ENCODE measurements around the gene GABRG3.

GABRG3 gene

DNA sequence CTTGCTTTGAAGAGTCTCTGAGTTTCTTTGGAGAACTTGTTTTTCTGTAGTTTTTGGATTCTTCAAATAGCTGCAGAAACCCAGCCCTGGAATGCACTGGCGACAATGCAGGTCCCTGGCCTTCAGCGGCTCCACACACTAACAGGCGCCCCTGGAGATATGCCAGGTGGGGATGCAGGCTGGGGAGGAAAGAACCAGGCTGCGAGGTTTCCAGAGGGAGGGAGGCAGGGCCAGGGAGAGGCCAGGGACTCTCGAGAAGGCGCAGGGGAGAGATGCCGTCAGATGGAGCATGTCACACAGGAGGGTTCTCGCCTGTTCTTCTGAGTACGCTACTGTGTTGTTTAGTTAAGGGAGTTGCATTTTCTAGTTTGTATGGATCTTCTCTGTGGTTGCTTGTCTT, 283.1 kb downstream of the GABRG3 start:
- no peak for DNase-seq

DNA sequence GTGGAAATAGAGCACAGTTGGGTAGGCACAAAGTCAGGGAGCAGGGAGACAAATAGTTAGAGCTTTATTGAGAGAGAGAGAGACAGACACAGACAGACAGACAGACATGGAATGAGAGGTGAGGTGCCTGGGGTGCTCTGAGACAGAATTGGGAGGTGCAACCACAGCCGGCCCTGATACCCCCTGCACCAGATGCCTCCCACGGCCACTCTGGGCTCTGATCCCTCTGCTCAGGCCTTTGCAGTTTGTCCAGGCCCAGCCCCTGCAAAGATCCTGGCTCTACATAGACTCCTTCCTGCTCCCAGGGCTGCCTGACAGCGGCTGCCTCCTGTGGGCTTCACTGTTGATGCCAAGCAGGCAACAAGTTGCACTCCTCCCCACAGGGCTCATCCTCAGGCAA, 283.8 kb downstream of the GABRG3 start:
- no peak for DNase-seq

DNA sequence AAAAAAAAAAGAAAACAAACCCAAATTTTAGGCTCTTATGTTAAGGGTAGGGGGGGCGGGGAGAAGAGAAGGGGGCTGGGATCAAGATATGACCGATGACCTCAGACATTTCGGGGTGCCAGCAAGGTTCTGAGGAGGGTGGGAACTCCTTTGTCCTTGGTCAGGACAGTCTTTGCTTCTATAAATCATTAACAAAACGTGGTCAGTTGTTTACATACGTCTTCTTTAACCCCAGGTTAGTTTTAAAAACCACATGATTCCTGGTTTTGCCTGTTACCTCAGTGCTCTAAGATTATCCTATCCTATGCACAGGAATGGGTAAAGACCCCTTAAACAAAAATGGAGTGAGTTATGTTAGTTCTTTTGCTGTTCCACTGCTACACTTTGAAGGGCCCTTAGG, 285.5 kb downstream of the GABRG3 start:
- DNase-seq: no peak

DNA sequence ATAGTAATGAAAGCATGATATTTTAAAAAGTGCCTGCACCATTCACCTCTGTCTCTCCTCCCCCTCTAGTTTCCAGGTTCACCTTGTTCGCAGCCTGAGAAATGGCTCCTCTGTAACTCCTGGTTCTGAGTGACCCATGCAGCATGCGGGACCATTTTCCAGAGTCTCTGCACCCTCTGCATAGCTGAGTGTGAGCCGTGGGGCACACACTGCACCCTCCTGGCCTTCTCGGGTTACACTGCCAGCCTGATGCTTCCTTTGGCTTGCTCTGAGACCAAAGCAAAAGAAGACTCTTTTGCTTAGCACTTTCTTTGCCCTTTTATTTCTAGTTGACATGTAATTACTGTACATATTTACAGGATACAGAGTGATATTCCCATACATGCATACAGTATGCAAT, 287.3 kb downstream of the GABRG3 start:
- no peak for DNase-seq

DNA sequence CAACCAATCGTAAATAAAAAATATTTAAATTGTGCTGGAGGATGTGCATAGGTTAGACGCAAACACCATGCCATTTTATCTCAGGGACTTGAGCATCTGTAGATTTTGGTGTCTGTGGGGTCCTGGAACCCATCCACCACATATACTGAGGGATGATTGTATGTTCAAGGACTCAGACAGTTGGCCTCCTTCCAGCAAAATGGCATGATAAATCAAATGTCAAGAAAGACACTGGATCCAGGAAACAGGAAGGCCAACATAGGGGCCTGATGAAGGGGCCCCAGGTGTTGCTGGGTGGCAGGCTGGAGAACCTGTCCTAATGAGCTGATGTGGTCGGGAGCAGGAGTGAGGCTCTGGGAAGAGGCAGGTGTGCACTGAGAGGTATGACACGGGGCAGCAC, 289.5 kb downstream of the GABRG3 start:
- no peak for DNase-seq

DNA sequence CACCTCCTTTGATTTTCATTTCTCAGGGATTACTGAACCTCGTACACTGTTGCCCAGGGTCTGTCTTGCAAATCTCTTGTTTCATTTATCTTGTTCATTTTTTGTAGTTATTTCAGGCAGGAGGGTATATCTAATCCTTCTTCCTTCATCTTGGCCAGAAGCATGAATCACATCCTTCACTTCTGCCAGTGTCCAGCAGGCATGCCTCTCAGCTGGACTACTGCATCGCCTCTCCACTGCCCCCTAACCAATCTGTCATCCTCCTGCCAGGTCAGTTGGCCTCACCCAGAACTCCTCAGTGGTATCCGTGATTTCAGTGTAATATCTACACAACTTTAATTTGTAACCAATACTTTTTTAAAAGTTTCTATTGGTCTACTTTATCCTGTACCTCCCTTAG, 297.9 kb downstream of the GABRG3 start:
- DNase-seq: no peak

DNA sequence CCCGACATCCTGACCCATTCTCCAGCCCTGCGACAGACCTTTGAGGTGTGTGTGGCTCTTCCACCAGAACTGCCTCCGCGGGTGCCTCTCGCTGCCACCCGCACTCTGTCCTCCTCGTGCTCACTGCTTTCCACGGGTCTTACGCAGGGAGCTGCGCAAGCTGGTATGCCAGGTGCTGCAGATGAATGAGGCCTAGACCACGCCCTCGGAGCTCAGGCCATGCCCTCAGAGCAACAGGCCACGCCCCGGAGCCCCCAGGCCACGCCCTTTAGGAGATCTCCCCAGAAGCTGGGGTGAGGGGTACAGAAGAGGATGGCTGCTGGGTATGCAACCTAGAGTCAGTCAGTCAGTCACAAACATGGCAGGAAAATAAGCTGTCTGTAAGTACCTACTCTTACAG, 300.3 kb downstream of the GABRG3 start:
- DNase-seq: no peak

DNA sequence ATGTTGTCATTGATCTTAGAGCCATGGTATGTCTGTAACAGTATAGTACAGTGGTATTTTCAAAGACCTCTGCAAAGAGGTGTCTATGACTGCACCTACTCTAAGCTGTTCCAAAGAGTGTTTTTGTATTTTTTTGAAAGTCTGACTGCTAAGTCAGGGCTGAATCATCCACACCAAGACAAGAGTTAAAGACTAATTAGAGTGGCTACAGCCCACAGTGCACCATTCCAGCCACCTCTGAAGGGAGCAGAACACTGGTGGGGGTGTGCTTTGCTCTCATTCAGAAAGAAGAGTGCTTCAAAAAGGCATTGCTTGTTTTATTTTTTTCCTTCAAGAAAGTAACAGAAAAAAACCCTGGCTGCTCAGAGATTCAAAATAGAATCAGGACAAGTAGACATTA, 301.4 kb downstream of the GABRG3 start:
- DNase-seq: no peak

DNA sequence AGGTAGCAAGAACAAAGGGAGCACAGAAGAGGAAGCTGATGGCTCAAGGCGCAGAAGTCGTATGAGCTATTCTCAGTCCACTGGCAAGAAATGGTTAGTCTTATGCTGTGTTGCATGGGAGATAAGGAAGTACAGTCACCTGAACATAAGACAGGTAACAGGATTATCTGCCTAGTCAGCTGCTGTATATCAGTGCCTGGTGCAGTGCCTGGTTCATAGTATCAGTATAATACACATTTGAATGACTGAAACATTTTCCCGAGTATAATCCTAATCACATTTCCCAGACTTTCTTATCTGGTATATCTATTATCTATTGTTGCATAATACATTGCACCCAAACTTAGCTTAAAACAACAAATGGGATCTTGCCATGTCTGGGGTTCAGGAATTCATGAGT, 302.5 kb downstream of the GABRG3 start:
- no peak for DNase-seq

DNA sequence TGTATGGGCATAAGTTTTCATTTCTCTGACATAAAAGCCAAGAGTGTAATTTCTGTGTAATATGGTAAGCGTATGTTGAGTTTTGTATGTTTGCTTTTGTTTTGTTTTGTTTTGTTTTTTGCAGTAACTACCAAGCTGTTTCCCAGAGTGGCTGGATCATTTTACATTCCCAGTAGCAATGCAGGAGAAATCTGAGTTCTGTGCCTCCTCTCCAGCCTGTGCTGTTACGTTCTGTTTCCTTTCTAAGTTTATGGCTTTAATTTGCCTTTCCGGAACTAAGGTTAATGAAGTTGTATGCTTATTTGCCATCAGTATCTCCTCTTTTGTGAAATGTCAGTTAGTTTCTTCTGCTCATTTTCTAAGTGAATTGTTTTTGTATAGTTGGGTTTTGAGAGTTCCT, 307.8 kb downstream of the GABRG3 start:
- no peak for DNase-seq

DNA sequence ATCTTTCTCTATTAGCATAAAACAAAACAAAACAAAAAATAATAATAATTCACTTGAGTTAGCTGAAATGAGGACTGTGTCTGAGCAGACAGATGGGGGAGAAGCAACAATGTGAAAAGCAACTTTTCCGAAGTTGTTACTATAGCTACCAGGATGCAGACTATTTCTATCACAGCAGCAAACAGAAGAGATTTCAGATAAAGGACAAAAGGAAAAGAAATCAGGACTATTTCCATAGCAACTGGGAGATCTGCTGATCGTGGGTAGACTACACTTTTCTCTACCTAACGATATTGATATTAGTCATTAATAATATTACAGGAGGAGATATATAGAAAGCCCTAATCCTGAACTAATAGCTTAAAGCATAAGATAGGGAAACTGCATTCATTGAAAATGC, 321.7 kb downstream of the GABRG3 start:
- no peak for DNase-seq

DNA sequence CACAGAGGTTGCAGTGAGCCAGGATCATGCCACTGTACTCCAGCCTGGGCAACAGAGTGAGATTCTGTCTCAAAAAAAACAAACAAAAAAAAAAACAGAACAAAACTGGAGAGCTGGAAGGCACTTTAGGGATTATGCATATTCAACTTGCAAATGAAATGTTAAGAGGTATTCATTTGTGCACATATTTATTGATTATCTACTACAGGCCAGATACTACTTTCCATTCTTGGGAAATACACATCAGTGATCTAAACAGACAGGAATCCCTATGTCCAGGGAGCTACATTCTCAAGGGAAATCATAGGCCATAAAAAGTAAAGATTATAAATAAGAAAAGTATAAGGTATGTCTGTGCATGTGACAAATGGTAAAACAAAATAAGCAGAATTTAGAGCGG, 322.6 kb downstream of the GABRG3 start:
- no peak for DNase-seq

DNA sequence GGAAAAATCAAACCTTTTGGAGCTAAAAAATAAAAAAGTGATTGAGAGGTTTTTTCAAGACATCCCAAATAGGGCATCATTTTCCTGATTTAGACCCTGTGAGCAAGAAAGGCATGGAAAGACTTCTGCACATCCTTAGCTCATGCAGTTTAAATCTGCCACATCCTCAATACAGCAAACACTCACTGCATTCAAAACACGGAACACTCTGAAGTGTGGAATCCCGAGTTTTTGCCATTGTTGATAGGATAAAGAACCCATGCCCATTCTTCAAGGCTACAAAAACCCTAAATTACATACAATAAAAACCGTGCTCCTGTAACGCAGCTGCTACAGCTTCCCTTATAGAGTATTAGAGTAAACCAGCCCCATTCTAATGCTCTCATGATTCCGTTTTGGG, 346.8 kb downstream of the GABRG3 start:
- DNase-seq: no peak

DNA sequence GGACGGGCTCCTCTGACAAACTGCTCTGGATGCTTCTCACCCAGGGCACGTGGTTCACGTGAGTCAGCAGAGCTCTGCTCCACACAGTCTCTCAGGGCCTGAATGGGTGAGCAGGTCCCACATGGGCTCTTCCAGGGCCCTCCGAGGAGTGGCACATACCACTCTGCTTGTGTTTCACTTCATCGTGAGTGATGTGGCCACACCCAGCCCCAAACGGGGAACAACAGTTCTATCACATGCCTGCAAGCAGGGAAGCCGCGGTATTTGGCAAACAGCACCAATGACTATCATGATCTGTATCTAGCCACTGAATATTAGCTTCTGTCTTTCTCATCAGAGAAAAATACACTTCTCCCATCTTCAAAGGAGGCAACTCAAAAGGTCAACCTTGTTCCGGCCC, 352.8 kb downstream of the GABRG3 start:
- DNase-seq: no peak

DNA sequence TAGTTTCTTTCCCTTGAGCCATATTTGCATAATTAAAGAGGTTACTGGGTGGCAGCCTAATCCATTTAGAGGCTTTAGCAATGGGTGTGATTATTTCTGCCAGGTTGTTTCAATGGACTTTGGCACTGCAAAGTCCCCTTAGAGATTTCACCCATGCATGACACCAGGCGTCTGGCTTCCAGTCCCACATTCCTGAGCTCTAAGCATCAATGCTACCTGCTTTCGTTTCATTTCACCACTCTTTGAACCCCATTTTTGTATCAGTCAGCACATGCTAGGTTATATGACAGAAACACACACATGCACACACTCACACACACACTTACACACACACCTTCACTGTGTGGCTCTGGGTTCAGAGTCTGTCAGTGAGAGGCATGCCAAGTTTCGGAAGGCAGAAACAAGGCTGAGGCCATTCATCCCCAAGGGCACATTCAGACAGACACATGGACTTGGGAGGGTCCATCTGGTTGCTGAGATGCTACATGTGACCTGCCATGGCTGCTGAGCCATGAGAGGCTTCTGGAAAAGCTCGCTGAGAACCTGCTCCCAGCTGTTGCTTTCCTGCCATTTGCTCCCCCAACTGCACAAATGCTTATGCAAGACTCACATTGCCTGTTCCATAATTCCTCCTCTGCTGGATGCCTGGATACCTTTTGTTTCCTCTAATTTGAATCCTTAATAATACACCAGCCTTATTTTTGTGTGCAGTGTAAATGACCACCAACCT, 354.1 kb downstream of the GABRG3 start:
- DNase-seq: no peak

DNA sequence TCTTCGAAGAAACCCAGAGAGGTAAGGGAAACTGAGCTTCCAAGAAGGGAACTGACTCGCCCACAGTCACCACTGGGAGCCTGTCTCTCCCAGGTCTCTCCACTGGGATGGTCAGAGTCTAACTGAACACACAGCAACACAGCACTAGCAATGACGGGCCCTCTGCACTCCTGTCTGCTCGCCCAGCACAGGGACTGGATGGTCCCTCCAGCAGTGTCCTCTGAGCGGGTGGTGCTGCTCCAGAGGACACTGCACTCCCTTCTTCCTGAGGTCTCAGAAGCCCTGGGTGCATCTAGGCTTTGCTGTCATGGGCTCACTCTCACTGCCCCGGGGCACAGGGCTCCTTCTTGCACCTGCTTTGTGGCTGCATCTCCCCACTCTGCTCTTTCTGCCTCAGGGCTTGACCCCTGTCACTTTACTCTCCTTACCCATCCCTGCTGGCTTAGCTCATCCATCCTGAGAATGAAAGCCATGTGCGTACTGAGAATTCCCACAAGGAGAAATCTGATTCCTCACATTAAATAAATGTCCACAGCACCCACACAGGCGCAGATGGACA, 356.6 kb downstream of the GABRG3 start:
- no peak for DNase-seq

DNA sequence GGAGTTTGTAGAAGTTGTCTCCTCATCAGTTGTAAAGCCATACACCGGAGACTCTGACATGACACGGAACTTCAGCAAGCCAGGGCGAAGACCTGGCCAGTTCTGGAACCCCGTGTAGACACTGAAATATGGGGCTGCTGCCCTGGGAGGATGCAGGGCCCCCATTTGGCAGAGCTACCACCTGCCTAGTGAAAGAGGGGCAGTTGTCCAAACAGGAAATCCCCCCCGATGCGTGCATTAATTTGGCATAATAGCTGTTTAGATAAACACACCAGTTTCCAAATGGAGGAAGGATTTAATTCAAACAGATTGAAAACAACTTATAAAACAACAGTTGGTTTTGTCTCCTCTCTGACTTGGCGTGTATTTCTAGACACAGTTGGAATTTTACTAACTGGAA, 357.2 kb downstream of the GABRG3 start:
- DNase-seq: no peak

DNA sequence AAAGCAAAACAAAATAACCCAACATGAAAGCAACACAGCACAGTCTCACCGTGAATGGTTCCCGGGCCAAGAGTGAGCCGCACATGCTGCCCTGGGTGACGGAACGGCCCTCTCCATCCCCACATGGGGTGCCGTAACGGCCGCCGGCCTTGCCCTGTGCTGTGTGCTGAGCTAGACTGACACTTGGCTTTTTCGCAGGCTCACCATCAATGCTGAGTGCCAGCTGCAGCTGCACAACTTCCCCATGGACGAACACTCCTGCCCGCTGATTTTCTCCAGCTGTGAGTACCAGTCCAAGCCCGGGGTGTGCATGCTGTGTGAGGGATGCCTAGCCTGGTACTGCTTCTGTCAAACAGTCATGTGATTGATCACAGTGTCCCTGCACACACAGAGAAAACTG, 357.6 kb downstream of the GABRG3 start:
- DNase-seq: no peak

DNA sequence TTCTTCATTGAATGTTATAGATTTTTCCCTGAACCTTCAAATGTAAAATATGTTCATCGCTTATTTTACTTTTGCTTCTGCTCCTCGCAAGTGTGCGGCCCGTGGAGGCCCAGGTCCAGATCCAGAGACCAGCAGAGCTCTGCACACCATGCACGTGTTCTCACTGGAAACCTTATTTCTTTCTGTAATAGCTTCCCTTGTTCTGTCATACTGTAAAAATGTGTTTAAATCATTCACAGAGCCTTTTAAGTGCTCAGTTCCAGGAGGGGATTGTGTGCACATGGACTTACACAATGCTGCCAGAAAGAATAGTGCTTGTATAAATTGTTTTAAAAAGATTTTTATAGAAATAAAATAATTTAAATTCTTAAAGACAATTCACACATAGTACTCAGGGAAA, 359.3 kb downstream of the GABRG3 start:
- no peak for DNase-seq

DNA sequence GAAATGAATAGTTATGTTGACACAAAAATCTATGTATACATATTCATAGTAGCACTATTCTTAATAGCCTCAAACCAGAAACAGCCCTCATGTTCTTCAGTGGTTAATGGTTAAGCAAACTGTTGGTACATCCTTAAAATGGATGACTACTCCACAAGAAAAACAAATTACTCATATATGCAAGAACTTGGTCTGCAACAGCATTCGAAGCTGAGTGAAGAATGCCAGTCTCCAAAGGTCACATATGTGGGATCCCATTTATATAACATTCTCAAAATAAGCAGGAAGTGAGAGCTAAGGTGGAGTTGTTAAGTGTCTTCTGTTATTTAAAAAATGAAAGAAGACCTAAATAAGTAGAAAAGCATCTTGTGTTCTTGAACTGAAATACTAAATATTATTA, 365.7 kb downstream of the GABRG3 start:
- DNase-seq: no peak

DNA sequence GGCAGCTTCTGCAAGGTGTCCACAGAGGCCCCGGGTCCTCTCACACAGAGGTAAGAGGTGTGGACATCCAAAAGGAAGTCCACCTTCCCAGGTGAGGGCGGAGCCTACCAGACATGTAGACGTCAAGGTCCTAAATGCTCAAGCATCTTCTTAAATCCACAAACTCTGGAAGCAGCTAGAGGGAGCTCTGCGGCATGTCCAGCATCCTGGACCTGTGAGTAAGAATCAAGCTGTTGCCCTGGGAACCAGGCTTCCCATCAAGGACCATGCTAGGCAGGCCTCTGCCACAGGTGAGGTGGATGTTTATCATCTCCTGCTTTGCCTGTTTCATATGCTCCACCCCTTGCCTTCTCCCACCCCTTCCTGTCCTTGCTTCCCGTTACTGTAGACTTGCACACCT, 368.2 kb downstream of the GABRG3 start:
- DNase-seq: no peak

DNA sequence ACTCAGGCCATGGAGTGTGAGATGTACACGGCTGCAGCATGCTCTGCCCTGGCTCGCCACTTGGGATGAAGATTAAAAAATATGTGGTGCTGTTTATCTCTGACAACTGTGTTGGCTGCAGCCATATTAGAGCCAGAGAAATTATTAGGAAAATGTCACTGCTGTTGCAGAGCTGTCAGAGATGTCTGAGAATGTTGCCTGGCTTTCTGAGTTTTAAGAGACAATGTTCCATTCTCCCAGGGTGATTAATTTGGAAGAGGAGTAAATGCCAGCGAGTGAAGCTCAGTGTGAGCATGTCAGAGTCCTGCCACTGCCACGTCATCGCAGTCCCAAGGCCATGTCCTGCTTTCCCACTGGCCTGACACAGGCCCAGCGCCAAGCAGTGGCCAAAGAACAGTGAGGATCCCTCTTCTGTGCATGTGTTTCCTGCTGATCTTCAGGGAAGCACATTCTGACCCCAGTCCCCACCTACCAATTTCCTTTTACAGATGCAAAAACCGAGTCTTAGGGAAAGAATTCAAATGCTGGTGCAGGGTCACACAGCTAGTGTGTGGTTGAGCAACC, 370.9 kb downstream of the GABRG3 start:
- no peak for DNase-seq

DNA sequence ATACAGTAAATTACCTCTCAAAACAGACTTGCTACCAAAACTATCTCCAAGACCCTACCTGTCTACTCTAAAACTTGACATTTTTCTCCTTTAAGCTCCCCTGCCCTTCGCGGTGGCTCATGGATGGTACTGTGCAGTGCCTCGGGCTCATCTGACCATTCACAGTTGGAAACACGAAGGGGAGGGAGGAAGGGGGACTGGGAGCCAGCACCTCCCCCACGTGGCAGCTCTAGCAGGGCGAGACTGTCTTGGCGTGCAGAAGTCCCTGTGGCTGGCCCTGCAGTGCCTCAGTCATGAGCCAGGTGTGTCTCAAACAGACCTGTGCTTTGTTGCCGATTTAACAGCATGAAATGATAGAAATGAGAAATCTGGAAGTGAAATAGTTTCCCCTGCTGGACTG, 372.0 kb downstream of the GABRG3 start:
- DNase-seq: no peak

DNA sequence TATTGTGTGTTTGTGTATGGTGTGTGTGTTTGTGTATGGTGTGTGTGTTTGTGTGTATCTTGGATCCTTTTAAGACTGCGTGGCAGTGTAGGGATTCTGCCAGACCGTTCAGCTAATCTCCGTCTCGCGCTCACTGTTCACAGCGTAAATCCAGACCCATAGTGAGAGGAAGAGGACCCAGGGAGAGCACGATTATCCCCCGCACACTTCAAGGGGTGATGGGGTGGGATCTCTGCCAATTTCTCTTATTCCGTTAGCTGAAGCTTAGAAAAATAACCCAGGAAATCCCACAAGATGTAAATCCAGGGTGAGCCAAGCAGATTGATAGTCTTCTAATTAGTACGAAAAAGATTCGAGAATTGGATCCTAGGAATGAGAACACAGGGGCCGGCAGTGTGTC, 381.2 kb downstream of the GABRG3 start:
- no peak for DNase-seq

DNA sequence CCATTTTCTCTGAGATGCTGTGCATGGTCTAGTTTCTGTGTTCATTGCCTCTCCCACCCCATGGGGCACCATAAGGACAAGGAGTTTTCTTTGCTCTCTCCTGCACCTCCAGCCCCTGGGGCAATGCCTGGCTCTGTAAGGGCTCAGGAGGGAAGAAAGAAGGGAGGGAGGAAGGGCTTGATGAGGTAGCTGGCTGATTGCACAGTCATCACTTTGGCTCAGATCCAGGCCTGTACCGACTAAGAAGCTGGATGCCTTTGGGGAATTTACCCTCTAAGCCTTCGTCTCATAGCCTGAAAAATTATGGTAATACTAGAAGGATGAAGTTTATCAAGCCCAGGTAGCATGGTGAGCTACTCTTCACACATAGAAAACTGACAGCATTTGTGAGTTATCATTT, 382.9 kb downstream of the GABRG3 start:
- DNase-seq: no peak
